ENCODE data around the gene MRNIP. TPM values are rescaled to one million over a fixed set of nuclear protein-coding genes. Genes with fewer than 3 reads are reported as not detected.

The MRNIP gene
- polyA plus RNA-seq, 2 of the 4 experiments (the other 2 are of a cell fraction): 21.4 to 29.7 TPM

- CTCF ChIA-PET: interaction anchor here (0.9 to 5.9 kb wide), 16 partner anchors 9 to 180 kb away, joined by 3 to 68 read pairs (median 4); partner anchors contain the start of gene SQSTM1
- Histone ChIP-seq H3K4me3 (peak overlapping the region; percentile 59), H3K27ac (peak overlapping the region; percentile 82 to 90), H3K4me1 (peaks cover 14% of the 10 kb centered on the region; the same call in 2 of the 3 replicates), H3K9me3 (no peaks in the 10 kb centered on the region), H3K4me2 (peak overlapping the region; percentile 90)
- FAIRE-seq: no peak
- DNase-seq (ENCODE audit: low read depth in 1 of 2, low spot score in 1 of 2): peak in 1 of 2 experiments; percentile 84
- POLR2A ChIA-PET: interaction anchor here (0.9 to 1.0 kb wide), 2 partner anchors 13 to 33 kb away, joined by 3 to 6 read pairs; no protein-coding TSS in a partner anchor
- WGBS (ENCODE audit: missing lambda C conversion rate): 26% methylated on average over 28 of the region's 113 CpGs
- peak; percentile 63 to 83 for ATAC-seq
- no peak for TF ChIP-seq CBX2 (IDR thresholded peaks at IDR 0.05; ENCODE audit: borderline replicate concordance, low read depth)
- peak; percentile 68 for TF ChIP-seq MAX (IDR thresholded peaks at IDR 0.05)
- TF ChIP-seq RNF2 (IDR thresholded peaks at IDR 0.05; ENCODE audit: borderline replicate concordance, low read depth): peak; percentile 84; the same call in 1 of the 2 replicates
- peak; percentile 33; the same call in 1 of the 2 replicates for TF ChIP-seq PBX3 (IDR thresholded peaks at IDR 0.05)
- peak; percentile 89 for TF ChIP-seq CTCF (IDR thresholded peaks at IDR 0.05)
- peak; percentile 28; the same call in 1 of the 2 replicates for TF ChIP-seq POLR2A (IDR thresholded peaks at IDR 0.05; ENCODE audit: low read length)
- TF ChIP-seq JUN (IDR thresholded peaks at IDR 0.05): peak; percentile 72 to 77; a peak in 4 of 5 replicates
- TF ChIP-seq POLR2AphosphoS2 (conservative IDR thresholded peaks at IDR 0.05; ENCODE audit: low read length): peak; percentile 60; the same call in 1 of the 2 replicates
- TF ChIP-seq EHMT2 (IDR thresholded peaks at IDR 0.05; ENCODE audit: low read depth): no peak
- no peak for TF ChIP-seq ESRRA (IDR thresholded peaks at IDR 0.05; ENCODE audit: borderline replicate concordance, low read length)
- no peak for TF ChIP-seq ZNF302 (CRISPR knock-in tag; IDR thresholded peaks at IDR 0.05)
- no peak for TF ChIP-seq MYC (IDR thresholded peaks at IDR 0.05; ENCODE audit: borderline replicate concordance, low read length)
- peak; percentile 44 for TF ChIP-seq PHF8 (IDR thresholded peaks at IDR 0.05; ENCODE audit: borderline replicate concordance, low read depth)
- TF ChIP-seq TP53 (CRISPR knock-in tag; IDR thresholded peaks at IDR 0.05): peak; percentile 85; the same call in 1 of the 2 replicates
- peak; percentile 75 for TF ChIP-seq SMC3 (IDR thresholded peaks at IDR 0.05)
- no peak for TF ChIP-seq NFE2L2 (conservative IDR thresholded peaks at IDR 0.05; ENCODE audit: low read length)
- TF ChIP-seq HOXA7 (CRISPR knock-in tag; IDR thresholded peaks at IDR 0.05): peak; percentile 64; the same call in 1 of the 2 replicates
- TF ChIP-seq RAD21 (conservative IDR thresholded peaks at IDR 0.05 in 1 of 2, IDR thresholded peaks at IDR 0.05 in 1 of 2): peak; percentile 39 to 67; a peak in 4 of 5 replicates
- no peak for TF ChIP-seq FOSL2 (IDR thresholded peaks at IDR 0.05)
- no peak for TF ChIP-seq FOSL2 (CRISPR knock-in tag; IDR thresholded peaks at IDR 0.05)
- no peak for TF ChIP-seq EP300 (IDR thresholded peaks at IDR 0.05)
- no peak for TF ChIP-seq HES2 (IDR thresholded peaks at IDR 0.05)
- 0 out of 3 replicates have a peak, but pooled peaks have one; percentile 69 for TF ChIP-seq BCL3 (IDR thresholded peaks at IDR 0.05)
- no peak for TF ChIP-seq CHD4 (IDR thresholded peaks at IDR 0.05; ENCODE audit: borderline replicate concordance)
- TF ChIP-seq KDM5A (IDR thresholded peaks at IDR 0.05): no peak
- no peak; the same call in 1 of the 2 replicates for TF ChIP-seq HOXB5 (CRISPR knock-in tag; IDR thresholded peaks at IDR 0.05)
- no peak for TF ChIP-seq HEYL (CRISPR knock-in tag; IDR thresholded peaks at IDR 0.05)
- no peak for TF ChIP-seq REST (IDR thresholded peaks at IDR 0.05)
Observed at GRCh38 chr5:179795863-179796833, 62.5 kb downstream of the MRNIP start.
